DMS153 treated with DMSO at 0.1 percent for 48 hours (cell line): ENCODE measurements around the gene STX8.

Source experiments
- DNase-seq: peaks from one replicate; lab custom pipeline; 2025; ENCODE audit not compliant: unreplicated experiment; lab: John Stamatoyannopoulos, UW

STX8 gene

DNA sequence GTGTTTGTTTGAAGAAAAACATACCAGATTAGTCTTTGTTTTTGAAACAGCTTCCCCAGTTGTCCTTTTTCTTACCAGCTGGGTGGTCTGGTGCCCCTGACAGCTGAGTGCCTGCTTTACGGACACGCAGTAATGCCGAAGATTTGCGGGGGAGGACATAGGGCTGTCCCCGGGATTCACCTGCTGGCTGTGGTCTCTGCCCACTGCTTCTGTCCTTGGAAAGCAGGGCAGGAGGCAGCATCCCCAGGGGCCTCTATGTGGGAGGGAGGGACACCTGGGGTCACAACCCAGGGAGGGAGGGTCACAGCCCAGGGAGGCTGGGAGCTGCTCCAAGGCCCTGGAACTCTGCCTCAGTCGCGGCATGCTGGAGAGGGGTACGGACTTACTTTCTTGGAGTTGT lies 332.6 kb downstream of the STX8 start:
- DNase-seq, result no peak

DNA sequence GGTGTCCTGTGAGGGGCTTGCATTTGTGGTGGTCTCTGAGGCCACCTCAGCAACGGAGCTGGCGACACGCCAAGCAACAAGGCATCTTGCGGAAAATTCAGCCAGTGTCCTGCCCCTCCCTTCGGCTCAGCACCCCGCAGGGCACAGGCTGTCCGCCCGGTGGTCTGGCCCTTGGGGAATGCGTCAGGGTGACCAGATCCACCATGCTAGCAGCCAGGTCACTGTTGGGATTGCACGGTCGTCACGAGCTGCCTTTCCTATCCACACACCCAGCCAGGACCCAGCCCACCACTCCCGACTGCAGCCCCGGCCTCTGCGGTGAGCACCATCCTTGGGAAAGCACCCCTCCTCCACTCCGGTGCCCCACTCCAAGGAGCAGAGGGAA lies 333.1 kb downstream of the STX8 start:
- DNase-seq, result no peak

- DNase-seq, result no peak
Measured at GRCh38 chr17:9241774-9242496, 333.7 kb downstream of the STX8 start.

DNA sequence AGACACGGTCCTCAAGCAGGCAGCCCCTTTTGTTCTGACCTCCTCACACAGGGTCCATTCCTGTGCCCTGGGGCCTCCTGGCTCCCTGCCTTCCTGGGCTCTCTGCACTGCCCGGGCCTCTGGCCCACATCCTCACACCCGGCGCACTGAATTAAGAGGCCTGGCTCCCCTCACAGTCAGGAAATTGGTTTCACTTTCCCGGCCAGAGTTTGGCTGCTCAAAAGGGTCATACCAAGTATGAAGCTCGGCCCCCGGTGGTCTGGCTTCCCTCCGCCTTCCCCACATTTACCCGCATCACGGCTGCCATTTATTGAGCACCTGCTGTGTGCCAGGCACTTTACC lies 334.3 kb downstream of the STX8 start:
- DNase-seq, result no peak

DNA sequence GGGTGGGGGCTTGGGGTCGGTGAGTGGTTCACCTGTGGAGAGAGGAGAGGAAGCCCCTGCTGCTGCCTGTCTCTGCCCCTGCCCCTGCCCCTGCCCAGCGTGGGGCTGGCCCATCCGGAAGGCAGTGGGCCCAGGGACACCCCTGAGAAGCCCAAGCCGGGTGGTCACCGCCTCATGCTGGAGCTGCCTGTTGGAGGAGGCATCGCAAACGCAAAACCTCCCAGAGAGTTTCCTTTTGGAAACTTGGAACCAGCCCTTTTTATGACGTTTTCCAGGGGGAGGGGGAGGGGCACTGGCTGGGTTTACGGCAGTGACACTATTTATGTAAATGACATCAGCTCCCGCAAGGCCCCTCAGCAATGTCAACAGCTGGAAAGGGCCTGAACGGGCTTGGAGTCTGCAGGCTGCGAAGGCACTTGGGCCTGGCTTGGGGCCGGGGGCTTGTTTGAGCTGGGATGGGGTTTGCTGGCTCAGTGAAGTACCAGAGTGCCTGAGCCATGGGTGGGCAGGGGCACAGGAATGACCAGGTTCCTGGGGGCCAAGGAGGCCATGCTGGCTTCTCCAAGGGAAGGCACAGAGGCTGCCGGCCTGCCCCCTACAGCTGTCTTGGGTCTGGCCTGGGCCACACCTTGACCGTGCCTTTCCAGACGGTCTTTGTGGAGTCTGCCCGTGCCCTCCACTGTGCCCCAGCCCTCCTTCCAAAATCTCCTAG lies 334.8 kb downstream of the STX8 start:
- DNase-seq, result no peak

DNA sequence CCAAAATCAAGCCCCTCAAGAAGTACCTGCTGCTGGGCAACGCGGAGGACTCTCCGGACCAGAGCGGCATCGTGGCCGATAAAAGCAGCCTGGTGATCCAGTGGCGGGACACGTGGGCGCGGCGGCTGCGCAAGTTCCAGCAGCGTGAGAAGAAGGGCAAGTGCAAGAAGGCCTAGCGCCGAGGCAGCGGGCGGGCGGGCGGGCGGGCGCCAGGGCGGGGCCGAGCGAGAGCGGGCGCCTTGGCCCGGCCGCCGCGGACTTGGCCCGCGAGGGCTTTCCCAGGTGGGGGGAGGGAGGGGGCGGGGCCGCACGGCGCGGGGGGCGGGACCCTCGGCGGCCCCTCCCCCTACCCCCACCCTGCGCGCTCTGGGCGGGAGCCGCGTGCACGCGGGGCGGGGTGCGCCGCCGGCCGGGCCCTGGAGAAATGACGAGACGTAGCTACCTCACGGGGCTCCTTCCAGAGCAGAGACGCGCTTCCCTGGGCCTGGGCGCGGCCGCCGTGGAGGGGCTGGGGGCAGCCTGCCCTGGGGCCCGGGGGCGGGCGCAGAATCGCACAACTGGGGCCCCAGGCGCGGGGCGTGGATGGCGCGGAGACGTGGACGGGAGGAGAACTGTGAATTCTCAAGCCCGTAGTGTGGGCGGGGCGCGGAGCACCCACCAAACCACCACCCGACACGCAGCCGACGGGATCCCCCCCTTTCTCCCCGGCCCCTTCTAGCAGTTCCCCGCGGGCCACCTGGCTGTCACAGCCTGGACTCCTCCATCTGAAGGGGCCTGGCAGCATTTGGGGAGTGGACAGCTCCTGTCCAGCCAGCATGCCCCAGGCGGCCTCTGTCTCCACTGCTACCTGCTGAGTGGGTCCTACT lies 335.6 kb downstream of the STX8 start:
- no peak for DNase-seq

- no peak for DNase-seq
Measured at GRCh38 chr17:9239246-9239792, 336.3 kb downstream of the STX8 start.

GRCh38 chr17:9238340-9239245 lies 337.0 kb downstream of the STX8 start:
- no peak for DNase-seq

DNA sequence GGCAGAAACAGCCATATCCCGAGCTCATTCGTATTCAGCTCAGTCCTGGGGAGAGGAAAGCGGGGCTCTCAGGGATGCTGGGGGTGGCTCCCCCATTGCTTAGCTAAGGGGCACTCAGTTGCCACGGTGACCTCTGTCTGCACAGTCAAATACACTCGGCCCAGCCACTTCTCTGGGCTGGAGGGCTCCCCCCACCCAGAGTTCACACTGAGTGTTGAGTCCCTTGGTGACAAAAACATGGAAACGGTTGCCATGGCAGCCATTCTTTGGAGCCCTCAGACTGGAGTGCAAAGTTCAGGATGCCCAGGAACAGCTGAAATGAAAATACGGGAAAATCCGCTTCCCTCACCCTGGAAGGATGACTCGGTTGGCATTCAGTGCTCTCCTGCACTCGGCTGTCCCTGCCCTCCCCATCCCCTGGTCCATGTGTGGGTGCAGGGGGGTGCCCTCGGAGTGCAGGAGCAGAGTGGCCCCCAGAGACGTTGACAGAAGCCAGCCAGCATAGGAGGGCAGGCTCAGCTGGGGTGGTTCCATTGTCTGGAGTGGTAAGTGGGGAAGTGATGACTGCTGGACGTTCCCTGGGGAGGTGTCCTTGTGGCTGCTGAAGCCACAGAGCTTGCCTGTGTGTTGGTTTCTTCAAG lies 337.8 kb downstream of the STX8 start:
- no peak for DNase-seq

DNA sequence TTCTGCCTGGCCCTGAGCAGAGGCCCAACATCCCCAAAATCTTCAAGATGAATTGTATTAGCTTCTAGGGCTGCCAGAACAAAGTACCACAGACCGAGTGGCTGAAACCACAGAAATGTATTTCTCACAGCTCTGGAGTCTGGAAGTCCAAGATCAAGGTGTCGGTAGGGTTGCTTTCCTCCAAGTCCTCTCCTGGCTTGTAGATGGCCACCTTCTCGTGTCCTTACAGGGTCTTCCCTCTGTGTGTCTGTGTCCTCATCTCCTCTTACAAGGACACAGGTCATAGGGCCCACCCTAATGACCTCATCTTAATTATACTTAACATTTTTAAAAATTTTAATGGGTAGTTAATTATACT lies 338.6 kb downstream of the STX8 start:
- DNase-seq, result no peak

GRCh38 chr17:9236286-9237052 lies 339.2 kb downstream of the STX8 start:
- DNase-seq, result no peak

GRCh38 chr17:9235346-9235745 lies 340.3 kb downstream of the STX8 start:
- DNase-seq, result no peak

- DNase-seq, result no peak
Measured at GRCh38 chr17:9234389-9234945, 341.2 kb downstream of the STX8 start.

- no peak for DNase-seq
Measured at GRCh38 chr17:9233761-9234160, 341.9 kb downstream of the STX8 start.

DNA sequence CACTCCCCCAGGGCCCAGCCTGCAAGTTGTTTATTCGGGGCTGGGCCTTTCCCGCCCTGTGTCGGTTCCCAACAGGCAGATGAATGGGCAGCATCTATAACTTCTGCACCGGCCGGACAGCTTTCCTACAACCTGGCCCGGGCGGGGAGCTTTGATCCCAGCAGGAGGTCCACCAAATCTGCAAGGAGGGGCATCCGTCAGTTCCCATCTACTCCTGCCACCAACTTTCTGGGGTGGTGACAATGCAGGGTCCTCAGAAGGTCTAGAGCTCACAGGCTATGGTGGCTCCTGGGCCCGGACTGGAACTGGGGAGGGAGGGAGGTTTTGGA lies 342.4 kb downstream of the STX8 start:
- no peak for DNase-seq

- DNase-seq, result no peak
Measured at GRCh38 chr17:9232591-9233270, 342.9 kb downstream of the STX8 start.

- DNase-seq, result no peak
Measured at GRCh38 chr17:9232155-9232475, 343.5 kb downstream of the STX8 start.

GRCh38 chr17:9231449-9232154 lies 344.0 kb downstream of the STX8 start:
- no peak for DNase-seq
